Peyer's patch (tissue), 4 donors: ENCODE data around the gene CRACDL. TPM values are rescaled to one million over a fixed set of nuclear protein-coding genes. Genes with fewer than 3 reads are reported as not detected.

Experiments
- DNase-seq, 3 donors: peaks; one replicate each; pipeline ENCODE4 v3.0.0-alpha.2; 2017 to 2019
- H3K27ac ChIP-seq, 4 donors: fragments of 200-600 bp; sonication (generic); one replicate each; pipeline ENCODE4 v1.5.1; 2016 to 2019
- H3K27me3 ChIP-seq, 2 donors: fragments of 200-600 bp; sonication (generic); one replicate each; pipeline ENCODE4 v1.5.1; 2019
- H3K36me3 ChIP-seq, 3 donors: fragments of 200-600 bp; sonication (generic); one replicate each; pipeline ENCODE4 v1.5.1; 2016 to 2019
- H3K4me1 ChIP-seq, 4 donors: fragments of 200-600 bp; sonication (generic); one replicate each; pipeline ENCODE4 v1.5.1; 2016 to 2019
- H3K4me3 ChIP-seq, 4 donors: fragments of 200-600 bp; sonication (generic); 1 replicate in 3 of 4; 2 replicates in 1 of 4; pipeline ENCODE4 v1.5.1; 2016 to 2019; ENCODE audit warnings: mild to moderate bottlenecking in 1 of 4
- H3K9me3 ChIP-seq, 4 donors: fragments of 200-600 bp; sonication (generic); one replicate each; pipeline ENCODE4 v1.5.1; 2016 to 2019; ENCODE audit warnings: mild to moderate bottlenecking in 1 of 4
- POLR2A ChIP-seq, 2 donors: fragments of 450-650 bp; IDR thresholded peaks; one replicate each; pipeline ENCODE4 v1.5.1; 2017; ENCODE audit warnings: antibody characterized with exemption in 2 of 2, mild to moderate bottlenecking in 2 of 2, moderate library complexity in 2 of 2
- total RNA-seq, 4 donors: library from RNA; depleted of rRNA; stranded (reverse); fragments of >200 nt; gene quantifications; one replicate each; pipeline ENCODE4 v1.1.0, GENCODE V29; 2016
- TF ChIP-seq, protein P1 (sequence below), 6 experiments: fragments of 450-650 bp in 4 of 6; fragments of 200-600 bp in 2 of 6; sonication (generic) in 1 of 6; IDR thresholded peaks; one replicate each; pipeline ENCODE4 v1.5.1; 2017 to 2019; ENCODE audit warnings: antibody characterized with exemption in 6 of 6, mild to moderate bottlenecking in 3 of 6, moderate library complexity in 1 of 6

Gene CRACDL
- total RNA-seq, 4 donors from 2014 or later = 3.3 to 36.5 (median 10.2) TPM

DNA sequence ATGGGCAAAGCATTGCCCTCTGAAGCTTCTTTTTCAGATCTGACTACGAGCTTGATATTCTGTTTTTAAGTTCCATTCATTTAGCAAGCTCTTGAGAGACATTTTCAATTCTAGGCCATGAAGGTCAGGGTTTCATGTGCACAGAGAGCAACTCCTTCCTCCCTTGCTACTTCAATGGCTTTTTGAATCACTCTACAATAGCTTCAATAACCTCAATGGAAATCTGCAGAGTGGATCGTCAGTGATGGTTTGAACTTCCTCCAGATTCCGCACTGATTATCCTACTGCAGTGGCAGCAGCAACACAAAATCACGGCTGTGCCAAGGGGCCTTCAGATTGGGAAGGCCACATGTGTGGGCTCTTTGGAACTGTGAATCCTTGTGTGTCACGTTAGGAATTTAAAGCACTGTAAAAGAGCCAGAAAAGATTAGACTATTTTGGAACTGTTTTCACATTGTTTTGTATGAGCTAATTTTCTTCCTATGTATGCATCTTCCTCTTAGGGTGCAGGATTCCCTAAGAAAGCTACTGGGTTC is 116.7 kb downstream of the CRACDL start:
- no peak for TF ChIP-seq POLR2A (IDR thresholded peaks at IDR 0.05)
- TF ChIP-seq, protein P1, sequence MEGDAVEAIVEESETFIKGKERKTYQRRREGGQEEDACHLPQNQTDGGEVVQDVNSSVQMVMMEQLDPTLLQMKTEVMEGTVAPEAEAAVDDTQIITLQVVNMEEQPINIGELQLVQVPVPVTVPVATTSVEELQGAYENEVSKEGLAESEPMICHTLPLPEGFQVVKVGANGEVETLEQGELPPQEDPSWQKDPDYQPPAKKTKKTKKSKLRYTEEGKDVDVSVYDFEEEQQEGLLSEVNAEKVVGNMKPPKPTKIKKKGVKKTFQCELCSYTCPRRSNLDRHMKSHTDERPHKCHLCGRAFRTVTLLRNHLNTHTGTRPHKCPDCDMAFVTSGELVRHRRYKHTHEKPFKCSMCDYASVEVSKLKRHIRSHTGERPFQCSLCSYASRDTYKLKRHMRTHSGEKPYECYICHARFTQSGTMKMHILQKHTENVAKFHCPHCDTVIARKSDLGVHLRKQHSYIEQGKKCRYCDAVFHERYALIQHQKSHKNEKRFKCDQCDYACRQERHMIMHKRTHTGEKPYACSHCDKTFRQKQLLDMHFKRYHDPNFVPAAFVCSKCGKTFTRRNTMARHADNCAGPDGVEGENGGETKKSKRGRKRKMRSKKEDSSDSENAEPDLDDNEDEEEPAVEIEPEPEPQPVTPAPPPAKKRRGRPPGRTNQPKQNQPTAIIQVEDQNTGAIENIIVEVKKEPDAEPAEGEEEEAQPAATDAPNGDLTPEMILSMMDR (IDR thresholded peaks at IDR 0.05) = no peak
- Histone ChIP-seq H3K4me1 (peaks cover 0 to 16% (median 4%) of the 10 kb centered on the region in 4 donors), H3K9me3 (no peaks in the 10 kb centered on the region), H3K36me3 (peaks cover 0 to 4% (median 0%) of the 10 kb centered on the region in 3 donors), H3K27me3 (no peaks in the 10 kb centered on the region), H3K4me3 (no peak overlapping the region), H3K27ac (no peak overlapping the region)
- DNase-seq = no peak

GRCh38 chr2:98818164-98818563 is 117.9 kb downstream of the CRACDL start:
- no peak for TF ChIP-seq POLR2A (IDR thresholded peaks at IDR 0.05)
- TF ChIP-seq, protein P1 (IDR thresholded peaks at IDR 0.05) = no peak
- no peak overlapping the region for H3K27ac ChIP-seq
- no peak for DNase-seq

DNA sequence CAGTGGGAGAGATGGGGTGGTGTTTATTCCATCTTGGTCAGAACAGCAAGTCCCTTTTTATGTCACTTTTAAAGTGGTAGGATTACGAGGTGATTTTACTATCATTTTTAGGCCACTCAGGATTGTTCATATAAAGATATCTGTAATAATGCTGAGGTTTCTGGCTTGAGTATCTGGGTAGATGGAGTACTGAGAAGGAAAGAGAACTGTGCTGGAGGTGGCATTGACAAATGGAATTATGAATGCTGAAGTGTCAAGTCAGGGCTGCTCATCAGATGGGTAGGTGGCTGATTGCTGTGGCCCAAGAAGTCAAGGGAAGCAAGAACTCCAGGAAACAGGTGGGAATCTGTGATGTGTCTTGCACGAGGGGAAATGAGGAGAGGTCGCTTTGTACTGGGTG is 119.7 kb downstream of the CRACDL start:
- no peak for DNase-seq
- no peaks in the 10 kb centered on the region for H3K36me3 ChIP-seq

More at GRCh38 chr2:98818164-98818563, 117.9 kb downstream of the CRACDL start:
- H3K9me3 ChIP-seq = no peaks in the 10 kb centered on the region
- H3K4me1 ChIP-seq = peaks cover 0 to 8% (median 4%) of the 10 kb centered on the region in 4 donors
- H3K27me3 ChIP-seq = no peaks in the 10 kb centered on the region
- no peak overlapping the region for H3K4me3 ChIP-seq
- H3K36me3 ChIP-seq = peaks cover 0 to 4% (median 0%) of the 10 kb centered on the region in 3 donors

GRCh38 chr2:98815795-98816194 is 120.2 kb downstream of the CRACDL start:
- no peak for DNase-seq
- Histone ChIP-seq H3K4me1 (peaks cover 0 to 9% (median 0%) of the 10 kb centered on the region in 4 donors), H3K36me3 (no peaks in the 10 kb centered on the region), H3K27me3 (no peaks in the 10 kb centered on the region), H3K27ac (no peak overlapping the region), H3K9me3 (no peaks in the 10 kb centered on the region), H3K4me3 (no peak overlapping the region)
- TF ChIP-seq, protein P1 (IDR thresholded peaks at IDR 0.05) = no peak
- TF ChIP-seq POLR2A (IDR thresholded peaks at IDR 0.05) = no peak

More for the DNA sequence above, 119.7 kb downstream of the CRACDL start:
- no peak overlapping the region for H3K4me3 ChIP-seq
- H3K4me1 ChIP-seq = peaks cover 0 to 9% (median 0%) of the 10 kb centered on the region in 4 donors
- no peaks in the 10 kb centered on the region for H3K9me3 ChIP-seq
- H3K27me3 ChIP-seq = no peaks in the 10 kb centered on the region
- TF ChIP-seq, protein P1 (IDR thresholded peaks at IDR 0.05) = no peak
- no peak for TF ChIP-seq POLR2A (IDR thresholded peaks at IDR 0.05)
- H3K27ac ChIP-seq = no peak overlapping the region

DNA sequence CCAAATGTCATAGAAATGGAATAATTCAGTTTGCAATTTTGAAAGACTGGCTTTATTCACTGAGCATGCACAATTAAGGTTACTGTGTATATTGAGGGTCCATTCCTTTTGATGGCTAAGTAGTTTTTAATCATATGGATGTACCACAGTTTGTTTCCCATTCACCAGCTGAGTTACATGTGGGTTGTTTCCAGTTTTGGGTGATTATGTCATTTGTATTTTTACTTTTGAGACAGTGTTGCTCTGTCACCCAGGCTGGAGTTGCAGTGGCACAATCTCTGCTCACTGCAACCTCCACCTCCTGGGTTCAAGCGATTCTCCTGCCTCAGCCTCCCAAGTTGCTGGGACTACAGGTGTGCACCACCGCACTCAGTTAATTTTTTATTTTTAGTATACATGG is 124.3 kb downstream of the CRACDL start:
- H3K27ac ChIP-seq = no peak overlapping the region
- DNase-seq = no peak
- TF ChIP-seq POLR2A (IDR thresholded peaks at IDR 0.05) = no peak
- TF ChIP-seq, protein P1 (IDR thresholded peaks at IDR 0.05) = no peak
- H3K9me3 ChIP-seq = no peaks in the 10 kb centered on the region
- H3K4me1 ChIP-seq = peaks cover 0 to 4% (median 0%) of the 10 kb centered on the region in 4 donors
- no peaks in the 10 kb centered on the region for H3K36me3 ChIP-seq
- no peaks in the 10 kb centered on the region for H3K27me3 ChIP-seq
- H3K4me3 ChIP-seq = no peak overlapping the region
